GM19239 (cell line): ENCODE data around the gene DNAH8.

Experiments
- DNase-seq: peaks from one replicate; pipeline ENCODE4 v3.0.0; 2011; ENCODE audit warnings: low spot score; ENCODE audit not compliant: insufficient read length
- FAIRE-seq: peaks from 2 replicates; lab custom pipeline; 2011; peaks lifted over from hg19 to GRCh38; lab: Jason Lieb, UNC

DNAH8 gene

DNA sequence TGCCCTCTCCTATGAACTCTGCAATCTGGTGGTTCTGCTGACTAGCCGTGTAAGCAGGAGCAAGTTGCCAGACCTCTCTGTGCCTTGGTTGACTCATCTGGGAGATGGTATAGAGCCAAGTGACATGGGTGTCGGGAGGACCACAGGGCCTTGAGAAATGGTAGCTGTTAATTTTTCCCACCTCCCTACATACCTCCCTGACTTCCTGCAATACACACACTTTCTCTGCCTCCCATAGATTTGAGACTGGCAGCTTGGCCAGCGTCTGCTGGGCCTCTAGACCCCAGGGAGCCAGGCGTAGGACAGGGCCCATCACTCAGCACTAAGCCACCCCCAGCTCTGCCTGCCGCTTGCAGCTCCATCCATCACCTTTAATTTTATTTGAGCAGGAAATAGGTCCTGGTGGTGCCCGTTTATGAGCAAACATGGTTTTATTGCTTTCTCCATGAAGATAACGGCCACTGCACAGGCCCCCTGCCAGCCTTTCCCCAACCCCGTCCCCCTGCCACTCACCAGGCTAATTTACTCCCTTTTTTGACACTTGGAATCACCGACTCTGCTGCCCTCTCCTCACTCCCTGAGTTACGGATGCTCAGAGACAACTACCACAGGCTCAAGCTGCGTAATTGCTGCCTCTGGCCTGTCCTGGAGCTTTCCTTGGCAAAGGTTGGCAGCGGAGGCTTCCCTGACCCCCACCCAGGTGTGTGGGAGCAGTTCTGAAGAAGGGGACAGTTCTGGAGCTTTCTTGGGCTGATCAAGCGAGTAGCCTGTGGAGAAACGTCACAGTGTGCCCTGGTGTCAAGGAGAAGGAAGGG lies 344.6 kb downstream of the DNAH8 start:
- DNase-seq (no peak), FAIRE-seq (no peak)

DNA sequence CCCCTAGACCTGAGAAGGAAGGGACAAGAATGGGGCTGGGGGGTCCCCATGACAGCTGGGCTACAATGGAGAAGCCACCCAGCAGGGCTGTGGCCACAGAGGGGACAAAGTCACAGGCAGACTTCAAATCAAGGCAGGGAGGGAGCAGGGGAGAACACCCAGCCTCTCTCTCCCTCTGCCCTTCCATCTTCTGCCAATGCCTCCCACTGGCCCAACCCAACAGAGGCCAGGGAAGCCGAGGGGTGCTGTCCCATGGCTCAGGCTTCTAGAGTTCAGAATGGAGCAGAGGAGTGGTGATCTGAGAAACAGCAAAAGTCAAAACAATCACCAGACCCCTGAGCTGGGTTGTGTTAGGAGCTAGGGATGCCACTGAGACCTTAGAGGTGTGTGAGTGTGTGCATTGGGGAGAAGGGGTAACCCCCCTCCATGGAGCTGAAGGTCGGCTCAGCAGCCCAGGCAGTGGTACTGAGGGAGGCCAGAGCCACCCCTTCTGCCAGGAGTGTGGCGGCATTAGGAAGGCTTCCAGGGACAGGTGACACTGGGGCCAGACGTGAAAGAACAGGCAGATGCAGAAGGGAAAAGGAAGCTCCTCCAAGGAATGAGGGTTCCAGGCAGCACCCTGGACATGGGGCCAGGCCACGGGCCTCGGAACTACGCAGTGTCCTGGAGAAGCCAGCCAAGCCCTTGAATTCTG lies 345.5 kb downstream of the DNAH8 start:
- DNase-seq (no peak), FAIRE-seq (no peak)

- FAIRE-seq = no peak
- no peak for DNase-seq
These were observed 346.1 kb downstream of the DNAH8 start for GRCh38 chr6:39061182-39061581.

- no peak for DNase-seq
- FAIRE-seq = no peak
These were observed 346.5 kb downstream of the DNAH8 start for GRCh38 chr6:39061588-39061987.

DNA sequence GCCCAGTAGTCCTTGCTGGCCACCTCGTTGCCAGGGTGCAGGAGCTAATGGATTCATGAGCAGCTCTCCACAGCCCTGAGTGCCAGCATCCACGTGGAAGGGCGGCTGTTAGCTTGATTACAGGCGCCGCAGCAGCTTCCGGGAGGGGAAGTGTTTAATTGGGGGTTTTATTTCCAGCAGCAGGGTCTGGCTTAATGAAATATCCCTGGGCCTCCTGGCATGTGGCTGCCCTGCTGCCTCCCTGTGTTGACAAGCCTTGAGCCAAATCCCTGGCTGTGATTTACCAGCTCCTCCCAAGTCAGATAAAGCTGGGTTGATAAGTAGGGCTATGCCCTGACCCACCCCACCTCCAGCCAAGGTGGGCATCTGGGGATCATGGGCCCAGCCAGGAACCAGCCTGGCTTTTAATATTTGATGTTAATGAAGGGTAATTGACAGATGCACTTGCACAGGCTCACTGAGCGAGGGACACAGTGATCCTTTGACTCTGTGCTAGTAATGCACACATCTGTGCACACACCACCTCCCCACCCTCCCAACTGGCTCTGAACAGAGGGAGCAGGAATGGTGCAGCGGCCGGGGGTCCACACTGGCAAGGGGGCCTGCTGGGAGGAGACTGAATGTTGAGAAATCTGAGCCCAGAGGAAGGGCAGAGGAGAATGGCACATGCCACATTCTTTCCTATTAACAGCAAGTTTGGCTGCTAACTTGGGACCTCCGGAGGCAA lies 347.1 kb downstream of the DNAH8 start:
- FAIRE-seq = no peak
- no peak for DNase-seq

DNA sequence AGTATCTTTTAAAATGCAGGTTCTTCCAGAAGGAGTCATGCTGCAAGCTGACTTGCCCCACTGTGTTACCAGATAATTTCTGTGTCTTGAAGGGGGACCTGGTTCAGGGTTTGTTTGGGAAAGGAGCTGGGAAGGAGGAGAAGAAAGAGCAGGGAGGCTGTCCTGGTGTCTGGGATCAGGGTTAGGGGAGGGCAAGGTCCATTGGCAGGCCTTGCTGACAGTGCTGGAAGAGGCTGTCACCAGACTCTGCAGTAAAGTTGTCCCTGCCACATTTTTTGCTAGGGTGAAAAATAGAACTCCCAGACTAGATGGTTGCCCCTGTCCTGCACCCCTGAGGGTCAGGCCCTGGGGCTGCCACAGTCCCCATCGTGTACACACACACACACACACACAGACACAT lies 348.4 kb downstream of the DNAH8 start:
- DNase-seq (no peak), FAIRE-seq (no peak)

DNA sequence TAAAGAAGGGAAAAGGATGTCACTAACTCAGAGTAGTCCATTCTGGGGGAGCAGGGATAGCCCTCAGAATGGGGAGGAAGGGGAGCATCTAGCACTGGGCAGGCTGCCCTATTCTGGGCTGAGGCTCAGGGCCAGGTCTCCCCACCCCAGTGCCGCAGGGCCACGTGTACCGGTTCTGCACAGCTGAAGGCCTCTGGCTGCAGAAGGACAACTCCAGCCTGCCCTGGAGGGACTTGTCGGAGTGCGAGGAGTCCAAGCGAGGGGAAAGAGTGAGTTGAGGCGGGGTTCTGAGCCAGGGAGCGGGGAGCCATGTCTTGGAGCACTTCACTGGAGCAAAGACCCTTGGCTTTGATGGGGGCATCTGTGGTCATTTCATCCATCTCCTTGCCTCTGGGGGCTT lies 350.4 kb downstream of the DNAH8 start:
- no peak for FAIRE-seq

DNA sequence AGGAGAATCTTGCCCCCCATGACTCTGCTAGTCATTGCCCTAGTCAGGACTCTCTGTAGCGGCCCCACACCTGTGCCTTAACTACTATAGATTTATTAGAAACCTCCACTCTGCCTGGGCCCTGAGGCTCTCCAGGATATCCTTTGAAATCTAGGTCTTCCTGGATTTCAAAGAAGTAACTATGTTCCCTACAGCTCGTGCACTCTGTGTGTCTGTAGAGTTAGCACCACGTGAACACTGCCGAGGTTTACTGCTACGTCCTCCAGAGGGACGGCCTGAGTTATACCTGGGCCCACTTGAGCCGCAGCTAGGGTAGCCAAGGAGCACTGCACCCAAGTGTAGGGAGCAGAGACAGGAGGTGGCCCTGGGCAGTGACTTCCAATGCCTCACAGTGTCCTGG lies 353.3 kb downstream of the DNAH8 start:
- FAIRE-seq (no peak), DNase-seq (no peak)

More for the DNA sequence above, 350.4 kb downstream of the DNAH8 start:
- no peak for DNase-seq

GRCh38 chr6:39072830-39073229 lies 357.7 kb downstream of the DNAH8 start:
- DNase-seq = no peak
- no peak for FAIRE-seq

DNA sequence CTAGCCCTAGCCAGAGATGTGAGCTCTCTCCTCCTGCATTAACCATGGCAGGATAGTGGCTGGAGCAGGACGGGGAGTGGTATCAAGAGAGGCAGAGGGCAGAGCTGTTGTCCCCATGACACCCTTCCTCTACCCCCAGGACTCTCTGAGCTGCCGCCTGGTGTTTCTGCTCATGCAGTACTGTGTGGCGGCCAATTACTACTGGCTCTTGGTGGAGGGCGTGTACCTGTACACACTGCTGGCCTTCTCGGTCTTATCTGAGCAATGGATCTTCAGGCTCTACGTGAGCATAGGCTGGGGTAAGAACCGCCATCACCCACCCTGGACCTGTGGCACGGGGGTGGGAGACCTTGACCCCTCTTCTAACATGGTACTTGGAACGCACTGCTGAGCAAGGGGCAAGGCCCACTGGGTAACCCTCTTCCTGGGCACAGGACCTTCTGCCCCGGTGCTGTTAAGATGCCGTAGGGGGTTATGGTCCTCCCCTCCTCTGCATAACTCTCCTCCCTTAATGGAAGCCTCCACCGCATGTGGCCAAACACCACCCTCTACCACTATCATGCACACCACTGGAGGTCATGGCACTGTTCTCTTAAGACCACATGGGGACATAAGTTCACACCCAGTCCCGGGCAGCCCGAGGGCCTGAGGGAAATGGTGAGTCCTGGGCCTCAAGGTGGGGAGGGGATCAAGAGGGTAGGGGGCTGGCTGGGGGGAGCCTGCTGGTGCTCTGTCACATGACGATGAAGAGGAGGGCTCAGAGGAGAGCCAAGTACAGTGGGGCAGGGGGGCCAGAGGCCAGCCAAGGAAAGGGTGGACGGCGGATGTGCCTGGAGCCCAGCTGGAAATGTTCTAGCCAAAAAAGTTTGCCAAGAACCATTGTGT lies 358.6 kb downstream of the DNAH8 start:
- no peak for DNase-seq
- FAIRE-seq = no peak

DNA sequence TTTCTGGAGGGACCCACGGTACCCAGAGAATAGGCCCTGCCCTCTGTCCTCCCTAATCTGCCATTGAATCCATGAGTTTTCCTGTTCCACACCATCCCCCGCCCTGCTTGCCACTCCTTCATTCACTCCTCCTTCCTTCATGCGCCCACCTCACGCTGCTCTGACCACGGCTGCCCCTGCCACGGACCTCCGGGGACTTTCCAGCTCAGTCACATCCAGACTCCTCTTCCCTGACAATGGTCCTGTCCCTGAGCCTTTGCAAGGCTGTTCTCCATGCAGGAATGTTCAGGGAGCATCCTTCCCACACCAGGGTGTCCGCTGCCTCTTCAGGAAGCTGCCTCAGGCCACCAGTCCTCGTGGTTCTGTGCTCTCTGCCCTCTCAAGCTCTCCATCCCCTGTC lies 359.4 kb downstream of the DNAH8 start:
- FAIRE-seq = no peak

DNA sequence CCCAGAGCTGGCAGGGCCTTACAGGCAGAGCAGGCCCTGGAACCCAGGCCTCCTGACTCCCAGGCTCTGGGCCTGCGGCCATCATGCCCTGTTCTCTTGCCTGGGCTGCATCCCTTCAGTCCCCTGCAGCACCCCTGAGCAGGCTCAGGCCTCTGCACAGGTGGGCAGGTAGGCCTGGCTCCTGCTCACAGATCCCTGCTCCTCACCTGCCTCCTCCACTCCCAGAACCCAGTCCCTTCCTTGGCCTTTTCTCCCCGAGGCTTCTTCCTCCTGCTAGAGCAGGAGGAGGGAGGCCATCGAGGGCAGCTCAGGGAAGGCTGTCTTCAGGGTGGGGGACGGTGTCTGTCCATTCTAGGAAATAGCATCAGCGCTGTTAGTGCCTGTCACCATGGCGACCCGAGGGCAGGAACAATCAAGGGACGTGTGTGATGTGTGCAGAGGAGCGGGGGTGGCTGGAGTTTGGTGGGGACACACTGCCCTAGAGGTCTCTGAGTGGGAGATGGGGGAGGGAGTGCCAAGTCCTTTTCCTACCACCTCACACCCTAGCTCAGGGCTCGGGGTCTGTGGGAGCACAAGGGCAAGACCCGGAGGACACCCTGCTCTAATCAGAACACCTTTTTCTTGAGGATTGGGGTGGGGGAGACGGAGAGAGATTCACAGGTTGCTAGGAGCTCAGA lies 360.0 kb downstream of the DNAH8 start:
- DNase-seq (no peak), FAIRE-seq (no peak)

More for the DNA sequence above, 359.4 kb downstream of the DNAH8 start:
- DNase-seq = no peak

- no peak for DNase-seq
- no peak for FAIRE-seq
These were observed 360.9 kb downstream of the DNAH8 start for GRCh38 chr6:39075807-39076622.

DNA sequence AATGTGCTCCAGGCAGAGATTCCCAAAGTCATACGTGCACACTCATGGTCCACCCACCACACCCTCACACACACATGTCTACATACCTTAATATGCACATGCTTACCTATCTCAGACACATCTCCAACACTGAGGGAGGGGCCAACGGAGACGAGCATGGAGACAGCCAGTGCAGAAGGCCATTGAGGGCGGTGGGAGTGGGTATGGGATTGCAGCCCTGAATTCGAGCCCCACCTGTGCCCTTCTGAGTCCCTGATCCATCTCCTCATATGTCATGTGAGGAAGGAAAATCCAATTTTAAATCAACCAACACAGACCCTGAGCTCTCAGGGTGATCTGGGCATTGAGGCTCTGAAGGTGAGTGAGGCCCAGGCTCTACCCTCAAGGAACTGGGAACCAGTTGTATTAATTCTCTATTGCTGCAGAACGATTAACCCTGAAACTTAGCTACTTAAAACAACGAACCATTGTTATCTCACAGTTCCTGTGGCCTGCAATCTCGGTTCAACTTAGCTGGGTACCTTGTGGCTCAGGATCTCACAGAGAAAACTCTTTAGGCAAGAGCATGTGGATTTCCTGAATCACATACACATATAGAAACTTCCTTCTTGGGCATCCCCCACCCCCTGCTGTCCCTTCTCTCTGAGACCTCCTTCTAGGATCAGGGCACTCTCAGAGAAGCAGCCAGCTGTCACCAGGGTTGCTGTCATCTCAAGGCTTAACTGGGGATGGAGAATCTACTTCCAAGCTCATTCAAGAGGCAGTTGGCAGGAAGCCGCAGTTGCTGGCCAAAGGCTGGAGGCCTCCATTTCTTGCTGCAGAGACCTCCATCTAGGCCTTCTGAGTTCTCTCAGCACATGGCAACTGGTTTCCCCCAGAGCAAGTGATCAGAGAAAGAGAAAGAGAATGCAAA lies 361.8 kb downstream of the DNAH8 start:
- DNase-seq (no peak), FAIRE-seq (no peak)

GRCh38 chr6:39077882-39078594 lies 362.9 kb downstream of the DNAH8 start:
- DNase-seq (no peak), FAIRE-seq (no peak)

- DNase-seq (no peak), FAIRE-seq (no peak)
These were observed 363.6 kb downstream of the DNAH8 start for GRCh38 chr6:39078695-39079094.
